ENCODE results near the gene PSMD6.

- TF ChIP-seq POLR2AphosphoS5 (IDR thresholded peaks at IDR 0.05) (no peak), POLR2A (IDR thresholded peaks at IDR 0.05) (no peak), CTCF (IDR thresholded peaks at IDR 0.05 in 8 of 11, conservative IDR thresholded peaks at IDR 0.05 in 3 of 11) (no peak)
Observed at GRCh38 chr3:64010199-64010598, 13.1 kb downstream of the PSMD6 start.

All from spleen (tissue), 7 donors.